Fibroblast of skin of scalp (primary cell): ENCODE measurements around the gene AQP3.
"Not testable (repeated sequence)": the region's sequence is repeated elsewhere in the genome, so short reads cannot be mapped to it uniquely, and the experiment has no call there.

Experiments
- DNase-seq: peaks from one replicate; pipeline ENCODE4 v3.0.0-alpha.2; 2013

AQP3 gene

DNA sequence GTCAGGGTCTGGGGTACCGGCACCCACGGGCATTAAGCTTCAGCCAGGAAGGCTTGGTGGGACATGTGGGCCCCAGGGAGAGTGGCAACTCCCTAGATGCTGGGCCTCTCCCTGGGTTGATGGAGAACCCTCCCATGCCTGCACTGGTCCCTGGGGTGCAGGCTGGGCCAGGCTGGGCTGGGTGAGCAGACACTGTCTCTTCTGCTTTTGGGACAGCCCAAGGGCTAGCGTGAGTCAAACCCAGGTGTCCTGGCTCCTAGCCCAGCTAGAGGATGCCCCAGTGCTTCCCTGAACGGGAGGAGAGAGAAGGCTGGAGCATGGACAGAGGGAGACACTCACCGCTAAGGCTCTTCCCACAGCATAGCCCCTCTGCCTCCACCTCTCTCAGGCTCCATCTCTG is 39.3 kb downstream of the AQP3 start:
- no peak for DNase-seq

GRCh38 chr9:33407061-33407460 is 40.3 kb downstream of the AQP3 start:
- no peak for DNase-seq

- DNase-seq = no peak
Measured at GRCh38 chr9:33404788-33405362, 42.5 kb downstream of the AQP3 start.

DNA sequence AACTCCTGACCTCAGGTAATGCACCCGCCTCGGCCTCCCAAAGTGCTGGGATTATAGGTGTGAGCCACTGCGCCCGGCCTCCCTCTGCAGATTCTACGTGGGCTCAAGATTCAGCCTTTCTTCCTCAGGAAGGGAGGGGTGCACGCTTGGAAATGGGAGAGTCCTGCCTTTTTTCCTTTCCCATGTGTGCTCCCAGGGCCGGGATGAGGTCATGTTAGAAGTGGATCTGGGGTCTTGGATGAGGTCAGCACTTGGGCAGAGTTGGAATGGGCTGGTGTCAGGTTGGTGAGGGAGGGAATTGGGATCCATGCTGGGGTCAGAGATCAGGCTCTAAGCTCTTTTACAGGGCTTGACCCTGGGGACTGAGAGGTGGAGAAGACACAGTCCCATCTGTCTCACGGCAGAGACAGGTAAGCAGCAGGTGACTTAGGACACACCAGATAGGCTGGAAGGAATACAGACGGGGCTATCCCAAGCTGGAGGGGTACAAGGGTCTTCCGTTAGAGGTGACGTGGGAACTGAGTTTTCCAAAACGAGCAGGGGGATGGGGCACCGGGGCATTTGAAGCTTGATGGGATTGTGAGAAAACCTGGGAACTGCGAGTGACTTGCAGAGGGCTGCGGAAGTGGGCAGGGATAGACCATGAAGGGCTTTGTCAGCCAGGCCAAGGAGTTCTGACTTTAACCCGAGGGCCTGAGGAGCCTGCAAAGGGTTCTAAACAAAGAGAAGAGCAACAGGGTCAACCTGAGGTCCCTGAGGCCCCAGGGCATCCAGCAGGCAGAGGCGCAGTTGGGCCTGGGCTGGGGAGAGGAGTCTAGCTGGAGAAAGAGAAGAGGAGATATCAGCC is 43.2 kb downstream of the AQP3 start:
- DNase-seq = no peak

- not testable (repeated sequence) for DNase-seq
Measured at GRCh38 chr9:33402371-33402770, 45.0 kb downstream of the AQP3 start, which contains the start of gene AQP7. Gene AQP7, minus strand, starts transcription at chr9:33402568. Its CDS starts 1,306 bp downstream, at chr9:33401262.

DNA sequence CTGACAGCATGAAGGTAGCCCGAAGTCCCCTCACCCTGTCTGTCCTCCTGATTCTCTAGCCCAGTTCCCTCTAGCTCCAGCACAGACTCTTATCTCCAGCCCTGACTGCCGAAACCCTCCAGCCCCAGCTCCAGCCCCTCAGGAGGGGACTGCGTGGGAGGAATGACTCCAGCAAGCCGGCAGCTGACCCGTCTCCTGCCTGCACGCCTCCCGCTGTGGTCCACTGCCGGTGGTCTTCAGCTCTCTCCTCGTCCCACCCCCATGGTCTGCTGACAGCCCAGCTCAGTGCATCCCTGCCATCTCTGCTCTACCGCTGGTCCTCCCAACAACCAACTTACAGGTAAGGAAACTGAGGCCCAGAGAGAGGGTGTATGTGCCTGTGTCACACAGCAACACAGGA is 45.6 kb downstream of the AQP3 start:
- DNase-seq = not testable (repeated sequence)

DNA sequence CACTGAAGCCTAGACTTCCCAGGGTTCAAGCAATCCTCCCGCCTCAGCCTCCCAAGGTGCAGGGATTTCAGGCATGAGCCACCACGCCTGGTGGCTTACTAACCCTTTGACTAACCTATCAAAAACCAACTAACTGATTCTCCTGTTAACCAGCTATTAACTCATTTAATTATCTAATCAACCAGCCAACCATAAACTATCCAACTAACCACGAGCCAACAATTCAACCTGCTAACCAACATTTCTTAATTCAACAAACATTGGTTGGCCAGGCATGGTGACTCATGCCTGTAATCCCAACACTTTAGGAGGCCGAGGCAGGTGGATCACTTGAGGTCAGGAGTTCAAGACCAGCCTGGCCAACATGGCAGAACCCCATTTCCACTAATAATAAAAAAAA is 48.3 kb downstream of the AQP3 start:
- not testable (repeated sequence) for DNase-seq

GRCh38 chr9:33397801-33398200 is 49.6 kb downstream of the AQP3 start:
- DNase-seq = not testable (repeated sequence)

- not testable (repeated sequence) for DNase-seq
Measured at GRCh38 chr9:33395159-33395879, 52.1 kb downstream of the AQP3 start.

GRCh38 chr9:33393986-33394385 is 53.4 kb downstream of the AQP3 start:
- not testable (repeated sequence) for DNase-seq

DNA sequence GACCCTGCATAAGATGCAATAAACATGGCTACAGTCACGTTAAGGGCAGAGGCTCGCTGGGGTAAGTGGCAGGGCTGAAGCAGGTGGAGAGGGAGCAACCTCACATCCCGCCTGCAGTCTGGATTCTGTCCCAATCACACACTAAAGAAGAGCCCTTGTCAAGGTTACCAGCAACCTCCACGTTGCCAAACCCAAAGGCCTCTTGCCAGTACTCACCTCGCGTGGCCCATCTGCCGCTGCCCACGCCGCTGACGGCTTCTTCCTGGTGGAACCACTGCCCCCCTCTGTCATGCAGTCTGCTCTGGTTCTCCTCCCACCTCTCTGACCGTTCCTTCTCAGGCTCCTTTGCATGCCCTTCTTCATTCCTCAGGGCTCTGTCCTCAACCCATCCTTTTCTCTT is 53.8 kb downstream of the AQP3 start:
- DNase-seq = no peak

GRCh38 chr9:33392591-33393021 is 54.8 kb downstream of the AQP3 start:
- not testable (repeated sequence) for DNase-seq
